Stimulated activated naive CD8-positive, alpha-beta T cell treated with anti-CD3 and anti-CD28 coated beads, Interleukin-15, Interleukin-2, amounts not matched to agents 100 U/mL and 50 U/mL, for 24 hours (primary cell): Measurements from ENCODE around the gene NEUROD6.

ENCODE experiments used
- ATAC-seq: fragments of 150-1000 bp; cut with Tn5 transposase; one replicate; pipeline ENCODE4 v1.10.0; 2021
- DNase-seq: peaks from one replicate; pipeline ENCODE4 v3.0.0; 2021

The NEUROD6 gene

DNA sequence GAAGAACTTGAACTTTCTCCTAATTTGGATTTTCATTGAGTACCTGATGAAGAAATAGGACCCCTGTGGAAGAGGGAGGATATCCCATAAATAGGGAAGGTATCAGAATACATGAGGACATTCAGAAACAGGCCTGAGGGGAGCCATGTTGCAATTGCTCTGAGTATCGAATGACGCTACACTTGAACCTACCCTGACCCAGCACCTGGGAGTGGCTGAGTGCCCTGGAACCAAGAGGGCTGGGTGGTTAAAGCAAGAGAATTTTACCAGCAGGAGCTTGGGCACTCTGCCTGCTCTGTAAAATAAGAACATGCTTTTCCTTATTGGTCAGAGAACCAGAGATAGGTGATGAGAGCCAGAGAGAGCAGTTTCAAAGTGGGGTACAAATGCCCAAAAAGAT, 7.2 kb downstream of the NEUROD6 start:
- DNase-seq (no peak), ATAC-seq (no peak)

DNA sequence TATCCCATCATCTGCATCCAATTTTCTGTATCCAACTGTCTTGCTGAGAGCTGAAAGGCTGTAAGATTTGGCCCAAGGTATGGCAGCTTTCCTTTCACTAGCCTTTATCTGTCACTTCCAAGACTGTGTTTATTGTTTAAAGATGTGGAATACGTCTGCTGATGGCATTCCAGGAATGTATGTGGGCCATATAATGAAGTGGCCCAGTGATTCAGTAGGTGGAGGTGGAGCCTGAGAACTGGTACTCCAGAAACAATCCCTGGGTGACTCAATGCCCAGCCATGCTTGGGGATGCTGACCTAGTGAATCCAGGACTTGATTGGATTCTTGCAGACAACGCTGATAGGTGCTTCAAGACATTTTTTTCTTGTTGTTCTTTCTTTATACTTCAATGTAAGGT, 13.5 kb downstream of the NEUROD6 start:
- ATAC-seq (no peak), DNase-seq (no peak)

DNA sequence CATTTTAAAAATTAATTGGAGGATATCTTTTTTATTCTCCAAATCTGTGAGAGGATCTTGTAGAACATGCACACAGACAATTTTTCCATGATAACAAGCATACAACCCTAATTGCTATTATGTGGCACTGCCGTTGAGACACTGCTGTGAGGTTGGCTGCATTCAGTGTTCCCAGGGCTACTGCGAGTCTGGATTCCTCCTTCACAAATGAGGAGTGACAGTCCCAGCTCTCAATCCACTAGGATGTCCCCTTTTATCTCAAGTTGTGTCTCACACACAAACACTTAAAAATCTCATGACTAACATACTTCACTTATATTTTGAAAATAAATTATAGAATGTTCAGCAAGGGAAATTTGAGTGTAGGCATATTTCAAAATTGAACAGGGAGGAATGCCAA, 14.1 kb downstream of the NEUROD6 start:
- no peak for DNase-seq
- ATAC-seq, result no peak

DNA sequence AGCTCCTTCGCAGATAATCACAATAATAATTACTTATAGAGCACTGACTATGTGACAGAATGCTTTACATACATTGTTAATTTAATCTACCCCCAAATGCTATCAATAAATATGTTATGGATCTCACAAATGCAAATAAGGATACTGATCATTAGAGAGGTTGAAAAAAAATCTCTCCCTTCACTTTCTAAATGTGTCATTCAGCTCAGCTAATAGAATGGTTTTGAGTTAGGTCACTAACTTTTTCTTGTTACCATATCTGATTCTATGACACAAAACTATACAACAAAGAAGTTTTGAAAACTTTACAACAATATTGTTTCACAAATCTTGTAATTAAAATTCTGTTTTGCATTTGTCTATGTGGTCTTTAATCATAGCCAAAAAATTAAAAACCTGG, 17.4 kb downstream of the NEUROD6 start:
- DNase-seq (no peak), ATAC-seq (no peak)

DNA sequence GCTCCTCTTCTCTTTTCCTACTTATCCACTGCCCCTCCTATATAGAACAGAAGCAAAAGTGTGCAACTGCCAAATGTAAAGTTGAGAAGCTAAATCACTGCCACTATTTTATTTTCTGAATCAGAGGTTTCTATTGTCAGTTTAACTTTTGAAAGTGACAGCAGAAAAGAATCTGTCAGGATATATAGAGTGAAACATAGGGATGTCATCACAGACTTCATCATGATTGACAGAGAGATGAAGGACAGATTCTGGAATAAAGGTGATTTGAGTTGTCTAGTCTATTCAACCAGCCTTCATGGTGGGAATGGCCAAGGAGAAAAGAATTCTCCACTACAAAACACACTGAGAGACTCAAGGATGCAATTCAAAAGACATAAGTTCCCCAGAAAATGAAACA, 19.9 kb downstream of the NEUROD6 start:
- DNase-seq (no peak), ATAC-seq (no peak)

DNA sequence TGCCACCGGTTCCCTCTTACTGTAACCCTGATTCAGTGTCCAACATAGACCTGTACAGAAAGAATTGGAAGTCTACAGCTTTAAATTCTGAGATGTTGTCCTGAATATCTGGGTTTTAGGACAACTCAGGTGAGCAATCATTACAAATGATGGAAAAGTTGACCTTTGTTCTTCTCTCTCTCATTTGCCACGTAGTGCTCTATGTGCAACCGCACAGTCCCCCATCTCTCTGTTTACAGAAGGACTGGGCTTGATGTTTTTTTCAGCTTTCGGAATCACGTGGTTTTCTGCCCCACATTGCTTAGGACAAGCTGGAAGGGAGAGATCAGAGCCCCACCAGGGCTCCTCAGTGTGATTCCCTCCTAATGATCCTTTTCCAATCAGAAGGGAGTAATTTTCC, 22.2 kb downstream of the NEUROD6 start:
- ATAC-seq (no peak), DNase-seq (no peak)

DNA sequence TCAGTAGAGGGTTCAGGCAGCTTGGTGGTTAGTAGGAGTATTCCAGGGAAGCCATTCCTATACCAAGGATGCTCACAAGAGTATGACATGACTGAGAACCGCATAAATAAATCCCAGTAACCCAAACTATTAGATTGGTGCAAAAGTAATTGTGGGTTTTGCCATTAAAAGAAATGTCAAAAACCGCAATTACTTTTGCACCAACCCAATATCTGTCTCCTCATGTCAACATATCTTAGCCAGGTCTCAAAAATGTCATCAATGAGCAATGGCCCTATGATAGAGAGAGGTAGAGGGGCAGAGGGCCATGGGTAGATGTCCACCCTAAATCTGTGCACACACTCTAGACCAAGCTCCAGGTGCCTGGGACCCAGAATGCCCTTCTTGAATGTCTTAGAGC, 23.6 kb downstream of the NEUROD6 start:
- DNase-seq, result no peak
- ATAC-seq, result no peak

DNA sequence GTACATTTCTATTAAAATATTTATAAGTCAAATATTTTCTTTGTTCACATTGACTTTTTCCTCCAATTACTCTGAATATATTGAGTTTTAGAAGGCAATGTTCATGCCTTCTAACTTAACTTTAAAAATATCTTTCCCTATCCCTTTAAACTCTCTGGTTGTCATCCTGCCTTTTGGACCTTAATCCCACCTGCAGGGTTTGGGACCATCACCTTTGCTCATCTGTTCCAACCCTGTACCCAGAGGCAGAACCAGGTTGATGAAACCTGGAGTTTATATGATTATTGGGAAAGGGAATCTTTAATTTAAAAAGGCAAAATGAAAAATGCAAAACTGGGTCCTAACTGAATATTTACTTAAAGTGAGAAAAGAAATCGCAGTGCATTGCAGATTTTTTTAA, 24.8 kb downstream of the NEUROD6 start:
- DNase-seq, result no peak

DNA sequence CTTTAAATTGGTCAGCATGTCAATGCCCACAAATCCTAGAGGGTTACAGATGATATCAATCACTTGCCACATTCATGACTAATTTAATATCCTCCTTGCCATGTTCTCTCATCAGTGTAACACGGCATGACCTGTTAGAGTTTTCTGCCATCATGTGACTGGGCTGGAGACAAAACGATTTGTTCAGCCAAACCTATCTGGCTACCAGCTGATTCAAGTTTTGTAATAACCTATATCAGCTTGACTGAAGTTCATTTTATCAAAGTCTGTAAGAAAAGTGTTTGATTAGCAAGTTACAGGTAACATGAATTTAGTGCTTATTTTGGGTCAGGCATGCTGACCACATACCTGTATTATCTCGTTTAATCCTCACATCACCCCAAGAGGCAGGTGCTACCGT, 25.7 kb downstream of the NEUROD6 start:
- ATAC-seq (no peak), DNase-seq (no peak)

More for the DNA sequence above, 24.8 kb downstream of the NEUROD6 start:
- no peak for ATAC-seq

DNA sequence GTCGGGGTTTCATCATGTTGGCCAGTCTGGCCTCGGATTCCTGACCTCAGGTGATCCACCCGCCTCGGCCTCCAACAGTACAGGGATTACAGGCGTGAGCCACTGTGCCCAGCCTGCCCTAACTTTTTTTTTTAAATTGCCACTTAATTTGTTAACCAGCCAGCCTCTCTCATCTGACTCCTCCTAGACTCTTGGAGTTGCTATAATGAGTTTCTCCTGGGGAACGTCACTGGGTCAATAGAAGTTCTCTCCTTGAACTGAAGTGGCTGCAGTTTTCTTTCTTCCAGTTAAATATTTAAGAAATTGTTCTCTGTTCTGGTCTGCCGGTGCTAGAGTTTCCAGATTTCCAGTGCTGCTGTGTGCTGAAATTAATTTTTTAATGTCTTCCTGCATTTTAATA, 27.6 kb downstream of the NEUROD6 start:
- DNase-seq, result no peak
- ATAC-seq, result no peak

DNA sequence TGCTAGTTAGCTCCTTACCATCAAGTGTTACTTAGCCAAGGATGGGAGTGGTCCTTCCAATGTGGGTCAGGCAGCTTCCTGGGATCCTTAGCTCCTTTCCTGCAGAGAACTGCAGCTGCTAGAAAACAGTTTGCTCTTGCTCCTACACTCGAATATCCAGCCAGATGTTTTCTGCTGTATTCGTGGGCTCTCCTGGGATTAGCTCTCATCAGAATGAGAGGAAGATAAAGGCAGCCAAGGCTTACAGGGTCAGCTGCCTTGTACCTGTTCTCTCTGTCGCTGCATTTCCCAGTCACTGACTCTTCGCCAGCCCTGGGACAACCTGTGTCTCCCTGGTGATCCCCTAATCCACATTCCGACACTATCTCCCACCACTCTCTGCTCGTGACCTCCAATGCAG, 29.0 kb downstream of the NEUROD6 start:
- no peak for DNase-seq
- ATAC-seq, result no peak

DNA sequence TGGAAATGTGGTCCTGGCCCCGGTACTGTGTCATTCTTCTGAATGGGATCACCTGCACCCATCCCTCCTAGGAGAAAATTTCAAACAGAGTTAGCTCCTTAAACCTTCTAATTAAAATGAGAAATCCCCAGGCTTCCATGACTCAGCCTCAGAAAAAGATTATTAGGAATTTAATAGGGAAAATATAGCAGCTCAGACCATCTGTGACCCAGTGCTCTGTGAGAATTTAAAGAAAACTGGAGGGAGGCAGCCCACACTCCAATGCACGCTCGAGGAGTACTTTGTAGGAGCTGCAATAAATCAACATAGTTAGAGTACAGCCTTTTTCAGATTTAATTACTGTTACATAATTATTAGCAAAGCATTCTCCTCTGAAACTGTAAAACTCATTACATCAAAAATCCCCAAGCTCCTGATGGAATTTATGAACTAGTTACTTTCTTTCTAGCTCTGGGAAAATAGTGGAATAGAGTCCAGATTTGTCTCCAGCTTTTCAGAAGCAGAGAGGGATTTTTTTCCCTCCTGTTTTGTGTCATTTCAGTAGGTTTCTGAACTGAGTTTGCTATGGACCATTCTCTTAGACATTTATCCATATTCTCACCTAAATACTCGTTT, 30.1 kb downstream of the NEUROD6 start:
- DNase-seq (no peak), ATAC-seq (no peak)

DNA sequence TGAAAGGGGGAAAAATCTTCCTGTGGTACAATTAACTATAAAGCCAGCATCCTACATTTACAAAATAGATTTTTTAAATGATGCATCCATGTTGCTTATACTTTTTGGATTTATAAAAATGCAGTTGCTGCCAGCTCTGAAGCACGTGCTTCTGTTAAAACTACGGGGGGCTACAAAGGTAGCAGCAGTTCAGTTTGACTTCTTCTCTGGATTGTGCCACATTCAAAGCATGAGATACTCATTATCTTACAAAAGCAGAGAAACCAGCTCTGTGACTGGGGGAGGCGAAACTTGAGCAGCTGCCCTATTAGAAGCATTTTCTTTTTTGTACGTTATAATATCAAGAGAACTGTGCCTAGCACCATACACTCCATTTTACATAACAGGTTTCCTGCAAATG, 31.1 kb downstream of the NEUROD6 start:
- ATAC-seq (no peak), DNase-seq (no peak)

DNA sequence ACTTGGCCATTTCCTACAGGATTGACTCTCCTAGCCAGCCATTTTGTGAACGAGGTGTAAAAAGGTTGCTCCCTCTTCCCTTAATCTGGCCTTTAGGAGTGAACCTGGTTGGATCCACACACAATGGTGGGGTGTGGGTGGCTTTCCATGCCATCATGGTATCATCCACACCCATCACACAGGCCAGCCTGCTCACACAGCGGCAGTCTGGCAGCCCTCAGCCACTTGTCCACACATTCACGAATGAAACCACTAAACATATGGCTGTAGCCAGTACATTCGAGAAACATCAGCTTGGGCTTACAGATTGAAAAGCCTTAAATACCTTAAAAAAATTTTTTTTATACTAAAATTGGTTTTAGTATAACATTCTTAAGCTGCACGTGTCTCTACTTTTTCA, 31.9 kb downstream of the NEUROD6 start:
- ATAC-seq (no peak), DNase-seq (no peak)

DNA sequence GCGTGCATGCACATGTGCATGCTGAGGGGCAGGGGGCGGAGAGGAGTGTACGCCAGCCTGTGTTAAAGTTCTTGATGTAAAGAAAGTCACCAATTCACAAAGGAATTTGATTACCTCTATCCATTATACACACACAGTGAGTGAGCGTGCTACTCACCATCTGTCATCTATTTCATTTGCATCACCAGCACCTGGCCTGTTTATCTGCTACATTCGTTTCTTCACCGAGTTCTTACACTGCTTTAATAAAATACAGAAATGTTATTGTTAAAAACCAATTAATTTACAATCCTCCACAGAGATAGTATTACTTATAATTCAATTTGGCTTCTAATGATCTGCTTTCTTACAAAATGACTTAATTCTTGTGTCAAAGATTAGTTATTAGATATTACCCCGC, 32.6 kb downstream of the NEUROD6 start:
- DNase-seq (no peak), ATAC-seq (no peak)

DNA sequence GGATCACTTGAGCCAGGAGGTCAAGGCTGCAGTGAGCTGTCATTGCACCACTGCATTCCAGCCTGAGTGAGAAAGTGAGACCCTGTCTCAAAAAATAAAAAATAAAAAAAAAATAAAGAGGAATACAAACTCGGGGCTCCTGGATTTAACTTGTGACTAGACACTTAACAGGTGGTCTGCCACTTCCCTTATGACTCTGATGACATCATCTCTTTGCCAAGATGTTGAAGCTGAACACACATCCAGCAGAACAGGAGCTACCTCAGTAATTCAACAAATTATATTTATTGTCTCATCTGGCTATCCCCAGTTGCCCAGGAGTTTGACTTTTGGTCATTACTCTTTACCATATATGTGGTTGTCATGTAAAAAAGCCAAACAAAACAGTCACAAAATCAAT, 35.3 kb downstream of the NEUROD6 start:
- no peak for ATAC-seq
- no peak for DNase-seq

DNA sequence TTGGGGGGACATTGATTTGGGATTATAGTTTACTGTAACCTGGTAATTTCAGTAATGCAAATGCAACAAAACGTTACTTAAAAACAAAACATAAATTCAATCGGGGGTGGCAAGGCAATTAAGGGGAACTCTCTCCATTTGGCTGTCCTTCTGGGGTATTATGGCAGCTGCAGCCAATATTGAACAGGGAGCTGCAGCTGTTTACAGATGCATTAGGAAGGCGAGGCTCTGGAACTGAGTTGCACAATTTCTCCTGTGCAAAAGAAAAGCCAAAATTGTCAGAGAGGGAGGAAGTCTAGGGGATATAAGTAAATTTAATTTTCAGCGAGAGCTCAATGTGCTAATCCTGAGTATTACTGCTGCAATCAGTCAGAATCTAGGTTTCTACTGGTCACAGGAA, 36.1 kb downstream of the NEUROD6 start:
- DNase-seq (no peak), ATAC-seq (no peak)

DNA sequence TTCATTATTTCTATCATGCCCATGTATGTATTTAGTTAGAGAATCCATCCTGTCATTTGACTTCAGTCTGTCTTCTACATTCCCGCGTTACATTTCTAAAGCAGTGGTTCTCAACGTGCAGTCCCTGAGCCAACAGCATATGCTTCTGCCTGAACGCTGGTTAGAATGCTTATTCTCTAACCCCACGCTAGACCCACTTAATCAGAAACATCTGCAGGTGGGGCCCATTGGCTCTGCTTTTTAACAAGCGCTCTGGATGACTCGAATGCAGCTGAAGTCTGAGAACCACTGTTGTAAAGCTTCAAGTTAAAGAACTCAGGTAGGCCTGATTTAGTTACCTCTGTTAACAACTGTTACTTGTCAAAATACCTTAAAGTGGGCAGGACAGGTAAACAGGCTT, 38.2 kb downstream of the NEUROD6 start:
- DNase-seq (no peak), ATAC-seq (no peak)

DNA sequence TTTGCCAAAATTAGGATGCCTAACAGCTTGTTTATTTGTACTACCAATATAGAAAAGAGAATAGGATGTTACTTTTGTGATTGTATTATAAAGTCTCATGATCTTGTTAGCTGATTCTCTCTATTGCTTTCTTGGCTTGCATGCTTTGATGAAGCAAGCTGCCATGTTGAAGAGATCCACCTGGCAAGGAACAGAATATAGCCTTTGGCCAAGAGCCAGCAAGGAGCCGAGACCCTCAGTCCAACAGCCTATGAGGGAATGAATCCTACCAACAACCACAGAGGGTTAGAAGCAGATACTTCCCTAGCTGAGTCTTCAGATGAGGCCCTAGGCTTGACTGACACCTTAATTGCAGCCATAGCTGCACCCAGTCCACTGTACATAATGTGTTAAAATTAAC, 41.2 kb downstream of the NEUROD6 start:
- no peak for DNase-seq
- ATAC-seq, result no peak

DNA sequence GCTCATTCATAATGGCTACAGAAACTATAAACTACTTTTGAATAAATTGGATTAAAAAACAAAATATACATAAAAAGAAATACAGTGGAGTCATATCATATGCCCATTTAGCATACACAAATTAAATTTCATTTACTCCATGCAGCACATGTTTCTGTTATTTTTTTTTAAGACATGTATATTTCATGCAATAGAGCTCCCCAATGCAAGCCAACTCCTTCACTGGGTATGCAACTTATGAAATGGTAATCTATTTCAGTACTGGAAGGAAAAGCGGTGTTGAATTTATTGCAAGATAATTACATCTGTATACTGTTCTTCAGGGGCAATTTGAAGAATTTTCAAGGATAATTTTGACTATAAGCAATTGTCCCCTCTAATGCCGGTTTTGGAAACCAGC, 49.9 kb downstream of the NEUROD6 start:
- ATAC-seq (no peak), DNase-seq (no peak)
